GM21423 (cell line): ENCODE data around the gene C3orf18.
A peak's percentile ranks its signal among the peaks of the same experiment; 100 is the strongest.

Experiments
- ATAC-seq: cut with Tn5 transposase; IDR thresholded peaks from one replicate; pipeline ENCODE4 v1.9.1; 2021; ENCODE audit warnings: mild to moderate bottlenecking, moderate library complexity; ENCODE audit not compliant: unreplicated experiment

C3orf18 gene

GRCh38 chr3:50581459-50581842 lies 13.9 kb upstream of the C3orf18 start:
- ATAC-seq: no peak

- ATAC-seq: no peak
These were observed 13.3 kb upstream of the C3orf18 start for GRCh38 chr3:50580683-50581458.

GRCh38 chr3:50577348-50577747 lies 9.8 kb upstream of the C3orf18 start:
- ATAC-seq: no peak

DNA sequence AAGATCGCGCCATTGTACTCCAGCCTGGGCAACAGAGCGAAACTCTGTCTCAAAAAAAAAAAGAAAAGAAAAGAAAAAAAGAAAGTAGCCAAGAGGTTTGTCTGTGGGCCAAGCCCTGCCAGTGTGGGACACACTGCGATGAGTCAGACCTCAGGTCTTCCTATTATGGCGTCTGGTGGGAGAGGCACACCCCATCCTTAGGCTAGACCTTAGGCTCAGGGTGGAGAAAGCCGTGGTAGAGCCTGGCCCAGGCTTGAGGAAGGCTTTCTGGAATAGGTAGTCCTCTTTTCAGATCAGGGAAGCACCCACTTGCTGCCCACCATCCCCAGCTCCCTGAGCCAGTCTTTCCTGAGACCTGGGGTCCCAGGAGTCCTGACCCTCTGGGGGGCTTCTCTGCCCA lies 7.8 kb upstream of the C3orf18 start:
- ATAC-seq: no peak

GRCh38 chr3:50574444-50574831 lies 6.9 kb upstream of the C3orf18 start:
- no peak for ATAC-seq

DNA sequence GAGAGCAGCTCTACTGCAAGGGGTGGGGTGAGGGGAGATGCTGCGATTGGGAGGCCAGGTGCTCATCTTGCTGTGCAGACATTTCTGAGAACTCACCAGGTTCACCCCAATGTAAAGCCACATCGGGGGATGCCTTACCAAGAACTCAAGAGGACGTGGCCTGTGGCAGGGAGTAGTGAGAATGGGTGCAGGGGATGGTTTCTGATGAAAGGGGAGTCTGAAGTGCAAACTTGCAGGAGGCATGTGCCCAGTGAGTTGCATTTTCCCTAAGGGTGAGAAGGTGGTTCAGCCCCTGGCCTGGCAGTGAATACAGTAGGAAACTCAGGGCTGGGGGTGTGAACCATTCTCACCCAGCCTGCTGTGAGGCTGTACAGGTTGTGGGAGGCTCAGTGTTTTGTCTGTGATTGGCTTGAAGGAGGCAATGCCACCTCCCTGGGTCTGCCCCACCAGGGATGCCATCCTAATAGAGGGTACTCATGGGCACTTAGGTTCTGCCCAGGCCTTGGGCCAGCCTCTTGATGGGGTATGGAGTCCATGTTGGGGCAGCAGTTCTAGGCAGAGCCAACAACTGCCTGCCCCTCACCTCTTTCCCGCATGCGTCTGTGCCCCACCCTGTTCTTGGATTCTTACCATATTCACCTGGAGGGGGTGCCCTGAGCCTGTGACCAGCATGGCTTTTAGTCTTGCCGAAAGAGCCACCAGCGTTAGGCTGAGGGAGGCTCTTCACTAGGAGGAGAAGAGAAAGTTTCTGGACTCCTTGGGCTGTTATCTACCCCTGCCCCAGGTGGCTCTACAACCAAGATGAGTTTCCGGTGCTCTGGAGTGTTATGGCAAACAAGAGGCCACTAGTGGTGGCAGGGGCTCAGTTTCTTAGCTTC lies 6.3 kb upstream of the C3orf18 start:
- ATAC-seq: no peak

DNA sequence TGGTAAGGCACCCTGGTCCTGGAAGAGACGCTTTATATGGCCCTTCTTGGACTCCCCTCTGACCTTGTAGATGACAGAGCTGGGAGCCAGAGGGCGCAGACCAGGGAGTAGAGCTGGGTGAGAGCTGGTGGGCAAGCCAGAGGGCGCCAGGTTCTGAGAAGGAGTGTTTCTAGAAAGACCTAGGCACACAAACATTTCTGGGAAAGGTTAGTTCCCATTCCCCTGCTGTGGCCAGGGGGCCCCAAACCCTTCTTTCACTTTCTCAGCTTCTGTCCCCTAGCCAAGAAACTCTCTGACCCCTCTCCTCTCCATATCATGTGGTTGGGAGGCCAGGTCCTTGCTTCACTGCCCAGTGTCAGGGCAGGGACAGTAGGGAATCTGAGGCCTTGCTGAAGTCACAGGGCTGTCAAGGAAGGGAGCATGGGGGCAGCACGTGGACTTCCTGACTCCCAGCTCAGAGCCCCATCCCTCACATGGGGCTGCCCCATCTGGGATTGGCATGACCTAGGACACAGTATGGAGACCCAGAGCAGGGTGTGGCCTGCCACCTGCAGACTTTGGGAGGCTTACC lies 5.3 kb upstream of the C3orf18 start:
- ATAC-seq: no peak

GRCh38 chr3:50572158-50572557 lies 4.6 kb upstream of the C3orf18 start:
- no peak for ATAC-seq

DNA sequence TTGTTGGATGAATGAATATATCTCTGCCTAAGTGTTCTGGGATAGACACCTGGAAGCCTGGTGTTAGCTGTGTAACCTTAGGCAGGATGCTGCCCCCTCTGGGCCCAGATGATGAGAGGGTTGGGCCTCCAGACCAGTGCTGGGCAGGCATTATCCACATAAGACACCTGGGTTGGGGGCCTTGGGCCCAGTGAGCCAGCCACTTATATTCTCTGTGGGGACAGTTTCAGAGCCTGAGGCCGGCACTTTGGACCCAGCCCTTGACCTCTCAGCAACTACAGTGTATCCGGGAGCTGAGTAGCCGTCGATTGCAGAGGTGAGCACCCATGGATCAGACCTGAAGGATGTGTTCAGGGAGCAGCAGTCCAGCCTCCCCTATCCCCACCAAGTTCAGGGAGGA lies 3.9 kb upstream of the C3orf18 start:
- ATAC-seq: no peak

DNA sequence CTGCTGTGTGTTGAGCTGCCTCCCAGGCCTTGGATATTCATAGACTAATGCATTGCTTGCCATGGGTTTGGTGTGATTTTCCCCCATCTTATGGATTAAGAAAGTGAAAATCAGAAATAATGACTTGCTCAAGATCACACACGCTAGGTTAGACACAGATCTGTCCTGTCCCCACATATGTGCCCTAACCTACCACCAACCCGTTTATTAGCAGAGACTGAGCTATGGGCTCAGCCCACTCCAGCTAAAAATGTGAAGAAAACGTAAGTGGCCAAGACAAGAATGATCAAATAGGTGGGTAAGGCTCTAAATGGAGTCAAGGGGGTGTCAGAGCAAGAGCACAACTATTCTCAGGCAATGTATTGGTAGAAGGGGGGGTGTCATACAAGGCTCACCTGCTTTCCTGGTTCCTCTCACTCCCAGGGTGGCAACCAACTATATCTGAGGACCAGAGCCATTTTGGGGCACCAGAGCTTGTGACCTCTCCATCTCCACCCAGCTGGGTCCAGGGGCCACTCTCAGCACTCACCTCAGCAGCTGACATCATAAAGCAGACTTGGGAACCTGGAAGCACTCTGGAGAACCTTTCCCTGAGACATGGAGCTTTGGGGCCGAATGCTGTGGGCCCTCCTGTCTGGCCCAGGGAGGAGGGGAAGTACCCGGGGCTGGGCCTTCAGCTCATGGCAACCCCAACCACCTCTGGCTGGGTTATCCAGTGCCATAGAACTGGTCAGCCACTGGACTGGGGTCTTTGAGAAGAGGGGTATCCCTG lies 3.1 kb upstream of the C3orf18 start:
- no peak for ATAC-seq

DNA sequence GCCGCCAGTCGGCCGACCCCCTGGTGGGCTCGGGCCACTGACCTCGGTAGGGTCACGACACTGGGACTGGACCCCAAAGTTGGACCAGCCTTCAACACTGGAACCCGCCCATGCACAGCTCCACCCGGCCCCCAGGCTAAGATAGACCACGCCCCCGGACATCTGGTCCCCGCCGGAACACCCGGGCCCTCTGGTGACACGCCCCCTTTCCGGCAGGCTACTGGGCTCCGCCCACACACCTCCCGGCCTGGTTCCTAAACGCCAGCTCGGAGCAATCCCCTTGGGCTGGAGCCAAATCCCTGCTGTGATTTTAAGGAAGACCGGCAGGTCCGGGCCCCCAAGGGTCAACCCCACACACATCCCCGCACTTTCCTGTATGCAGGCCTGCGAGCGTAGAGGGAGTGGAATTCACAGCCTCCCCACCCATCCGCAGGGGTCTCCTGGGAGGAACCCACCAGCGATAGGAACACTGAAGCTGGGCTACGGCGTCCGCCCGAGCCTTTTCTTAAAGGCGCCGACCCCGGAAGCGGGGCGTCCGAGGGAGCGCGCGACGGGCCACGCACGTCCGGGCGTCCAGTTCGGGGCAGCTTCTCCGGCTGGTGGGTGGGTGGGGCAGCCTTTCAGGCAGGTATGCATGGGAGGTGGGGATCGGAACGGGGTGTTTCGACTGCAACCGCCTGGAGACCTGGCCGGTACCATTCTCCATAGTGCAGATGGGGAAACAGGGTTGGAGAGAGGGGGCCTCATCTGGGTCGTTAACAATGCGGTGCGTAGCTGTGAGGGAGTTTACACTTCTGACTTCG lies 1.6 kb upstream of the C3orf18 start, which contains the start of gene HEMK1:
Gene HEMK1 (plus strand): TSS at position 576 of the 803 bp plus-strand sequence. CDS start 1,583 bp downstream, outside the sequence.
- ATAC-seq: peak; percentile 74

- ATAC-seq: no peak
These were observed 549 bp downstream of the C3orf18 start for GRCh38 chr3:50567011-50567385.

- ATAC-seq: no peak
These were observed 3.2 kb downstream of the C3orf18 start for GRCh38 chr3:50564321-50564720.

DNA sequence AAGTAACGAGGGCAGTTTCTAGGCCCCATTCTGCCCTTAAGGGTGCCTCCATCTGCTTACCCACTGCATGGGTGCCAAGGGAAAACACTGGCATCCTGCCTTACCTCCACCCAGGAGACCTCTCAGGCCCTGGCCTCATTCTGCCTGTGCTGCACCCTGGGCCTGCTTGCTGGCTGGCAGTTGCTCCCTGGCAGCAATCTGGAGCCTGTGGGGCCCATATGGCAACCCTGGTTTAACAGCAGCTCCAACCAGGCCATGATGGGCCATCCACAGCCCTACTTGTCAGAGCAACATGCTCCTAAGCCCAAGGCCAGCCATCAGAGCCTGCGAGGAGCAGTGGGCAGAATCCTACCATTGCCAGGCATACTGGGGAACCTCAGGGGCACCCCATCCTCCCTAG lies 3.7 kb downstream of the C3orf18 start:
- ATAC-seq: no peak

GRCh38 chr3:50562861-50563260 lies 4.7 kb downstream of the C3orf18 start:
- no peak for ATAC-seq

DNA sequence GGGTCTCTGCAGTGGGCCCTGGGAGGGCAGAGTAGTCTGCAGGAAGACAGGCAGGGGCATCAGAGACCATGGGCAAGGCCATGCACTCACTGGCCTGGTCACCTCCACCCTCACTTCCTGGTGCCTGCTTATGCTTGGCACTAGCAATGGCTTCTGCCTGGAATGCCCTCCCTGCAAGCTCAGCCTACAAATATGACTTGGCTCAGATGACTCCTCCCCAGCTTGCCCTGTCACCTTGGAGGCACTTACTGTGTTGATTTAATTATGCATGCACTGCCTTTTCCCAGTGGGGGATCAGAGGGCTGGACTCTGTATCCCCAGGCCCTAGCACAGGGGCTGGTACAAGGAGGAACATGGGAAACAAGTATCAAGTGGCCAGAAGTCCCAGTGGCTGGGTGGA lies 7.8 kb downstream of the C3orf18 start:
- no peak for ATAC-seq

- no peak for ATAC-seq
These were observed 9.6 kb downstream of the C3orf18 start for GRCh38 chr3:50557915-50558314.

- ATAC-seq: no peak
These were observed 10.4 kb downstream of the C3orf18 start for GRCh38 chr3:50557106-50557505.

GRCh38 chr3:50554553-50554952 lies 13.0 kb downstream of the C3orf18 start:
- ATAC-seq: no peak

DNA sequence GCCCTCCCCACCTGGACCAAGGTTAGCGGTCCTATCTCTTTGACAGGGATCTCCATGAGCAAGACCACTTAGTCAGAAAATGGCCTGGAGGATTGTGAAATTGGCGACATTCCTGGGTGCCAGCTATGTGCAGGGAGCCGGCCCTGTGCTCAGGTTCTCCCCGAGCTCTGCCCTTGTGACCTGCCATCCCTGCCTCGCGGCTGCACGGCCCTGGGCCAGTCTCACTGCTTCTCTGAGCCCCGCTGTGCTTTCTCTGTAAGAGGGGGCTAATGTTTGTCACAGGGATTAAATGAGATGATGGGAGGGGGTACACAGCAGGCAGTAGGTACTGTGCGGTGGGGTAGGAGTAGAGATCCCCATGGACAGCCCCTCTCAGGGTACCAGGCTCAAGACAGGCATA lies 14.9 kb downstream of the C3orf18 start:
- ATAC-seq: no peak
